Lower leg skin (tissue), 4 donors: ENCODE measurements around the gene PCGF1. TPM values are rescaled to one million over a fixed set of nuclear protein-coding genes. Genes with fewer than 3 reads are reported as not detected.
A peak's percentile ranks its signal among the peaks of the same experiment; 100 is the strongest.

Source experiments
- DNase-seq, 2 donors: peaks; one replicate each; pipeline ENCODE4 v3.0.0-alpha.2; 2019; ENCODE audit warnings: low spot score in 2 of 2
- H3K4me3 ChIP-seq: fragments of 200-600 bp; sonication (generic); 2 replicates; pipeline ENCODE4 v1.5.1; 2017; ENCODE audit warnings: mild to moderate bottlenecking, low read depth; ENCODE audit not compliant: poor library complexity, severe bottlenecking
- CTCF ChIP-seq, 3 donors: fragments of 450-650 bp; IDR thresholded peaks; one replicate each; pipeline ENCODE4 v1.5.1; 2016; ENCODE audit warnings: antibody characterized with exemption in 3 of 3, mild to moderate bottlenecking in 3 of 3, moderate library complexity in 2 of 3
- POLR2A ChIP-seq, 2 donors: fragments of 450-650 bp; IDR thresholded peaks; one replicate each; pipeline ENCODE4 v1.6.1; 2016 to 2017; ENCODE audit warnings: antibody characterized with exemption in 2 of 2, mild to moderate bottlenecking in 1 of 2, moderate library complexity in 1 of 2
- WGBS, 2 donors: methylation state at CpG; one replicate each; pipeline ENCODE4 v1.1.5; 2018; 5-methylcytosine and 5-hydroxymethylcytosine counted together
- intact Hi-C: fragments of 100-400 bp; cut with DNase I; formaldehyde crosslinking; loops from one replicate; pipeline ENCODE4 v1.15.0; 2023; ENCODE audit warnings: low total_unique reads
- total RNA-seq, 4 donors: library from RNA; depleted of rRNA; stranded (reverse); fragments of >200 nt; gene quantifications; one replicate each; pipeline ENCODE4 v1.1.0, GENCODE V29; 2016

Gene PCGF1
- total RNA-seq, 4 donors from 2014 or later, result 13.3 to 38.4 (median 24.1) TPM

DNA sequence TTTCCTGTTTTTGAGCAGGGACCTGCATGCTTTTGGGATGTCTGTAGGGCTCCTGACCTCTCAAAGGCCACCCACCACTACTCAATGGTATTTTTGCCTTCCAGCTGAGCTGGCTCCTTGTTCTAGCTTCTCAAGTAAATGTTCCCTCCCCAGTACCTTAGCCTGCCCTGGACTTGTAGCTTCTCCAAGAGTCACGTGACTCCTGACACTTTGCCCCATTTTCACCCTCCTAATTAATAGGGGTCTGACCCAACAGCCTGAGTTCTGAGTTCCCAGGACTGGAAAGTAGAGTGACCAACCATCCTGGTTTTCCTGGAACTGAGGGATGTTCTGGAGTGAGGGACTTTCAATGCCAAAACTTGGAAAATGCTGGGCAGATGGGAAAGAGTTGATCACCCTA, 12.1 kb downstream of the PCGF1 start:
- H3K4me3 ChIP-seq, result no peak overlapping the region
- no peak for TF ChIP-seq CTCF (IDR thresholded peaks at IDR 0.05)
- TF ChIP-seq POLR2A (IDR thresholded peaks at IDR 0.05), result no peak
- DNase-seq, result no peak
- 83 to 100% methylated on average over 1 of the region's 1 CpG for WGBS, 2 donors
- intact Hi-C loops, result no loop called here

DNA sequence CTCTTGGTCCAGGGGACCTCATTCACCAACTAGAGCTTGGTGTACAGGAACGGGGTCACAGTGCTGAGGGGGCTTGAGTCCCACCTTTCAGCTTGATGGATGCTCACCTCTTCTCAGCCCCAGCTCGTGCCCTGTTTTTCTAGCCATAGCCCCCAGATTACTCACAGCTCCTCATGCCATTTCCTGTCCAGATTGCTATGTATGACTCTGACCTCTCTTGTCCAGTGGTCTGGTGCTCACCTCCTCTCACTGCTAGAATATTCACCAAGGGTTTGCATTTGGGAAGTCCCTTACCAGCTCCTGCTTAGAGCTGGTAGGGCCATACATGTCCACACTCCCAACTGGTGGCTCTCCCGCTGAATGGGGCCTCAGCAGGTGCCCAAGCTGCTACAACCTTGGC, 13.9 kb downstream of the PCGF1 start:
- 90 to 95% methylated on average over 3 of the region's 3 CpGs for WGBS, 2 donors
- TF ChIP-seq POLR2A (IDR thresholded peaks at IDR 0.05), result no peak
- no peak for TF ChIP-seq CTCF (IDR thresholded peaks at IDR 0.05)
- intact Hi-C loops, result no loop called here

DNA sequence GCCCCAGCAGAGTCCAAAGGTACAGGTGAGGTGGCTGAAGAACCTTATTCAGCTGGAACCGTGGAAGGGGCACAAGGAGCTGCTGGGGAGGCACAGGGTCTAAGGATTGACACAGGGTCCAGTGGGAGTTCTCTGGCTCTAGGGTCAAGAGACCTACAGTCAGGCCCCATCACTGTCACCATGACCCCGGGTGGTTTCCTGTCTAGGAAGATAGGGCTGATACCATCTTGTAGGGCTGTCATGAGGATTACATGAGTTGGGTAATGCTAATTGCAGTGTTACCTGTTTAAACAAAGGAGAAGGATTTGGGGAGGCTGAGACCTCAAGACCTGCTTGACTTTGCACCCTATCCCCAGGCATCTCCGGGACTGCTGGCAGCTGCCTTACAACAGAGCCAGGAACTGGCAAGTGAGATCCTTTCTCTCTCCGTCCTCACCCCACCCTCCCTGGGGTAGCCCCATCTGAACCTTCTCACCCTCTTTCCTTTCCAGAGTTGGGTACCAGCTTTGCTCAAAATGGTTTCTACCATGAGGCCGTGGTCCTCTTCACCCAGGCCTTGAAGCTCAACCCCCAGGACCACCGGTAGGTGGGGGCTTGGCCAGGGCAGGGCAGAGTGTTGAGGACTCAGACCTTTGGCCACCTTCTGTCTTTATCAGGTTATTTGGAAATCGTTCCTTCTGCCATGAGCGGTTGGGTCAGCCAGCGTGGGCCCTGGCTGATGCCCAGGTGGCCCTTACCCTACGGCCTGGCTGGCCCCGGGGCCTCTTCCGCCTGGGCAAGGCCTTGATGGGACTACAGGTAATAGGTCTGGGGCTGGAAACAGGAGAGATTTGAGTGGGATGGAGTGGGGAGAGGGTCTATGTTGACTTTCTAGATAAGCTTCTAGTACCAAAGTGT, 15.6 kb downstream of the PCGF1 start:
- 93 to 95% methylated on average over 12 of the region's 12 CpGs for WGBS, 2 donors
- no peak for DNase-seq
- no peak overlapping the region for H3K4me3 ChIP-seq
- no peak for TF ChIP-seq POLR2A (IDR thresholded peaks at IDR 0.05)
- TF ChIP-seq CTCF (IDR thresholded peaks at IDR 0.05), result no peak
- intact Hi-C loops, result no loop called here

More for the DNA sequence above, 13.9 kb downstream of the PCGF1 start:
- DNase-seq, result no peak
- no peak overlapping the region for H3K4me3 ChIP-seq

DNA sequence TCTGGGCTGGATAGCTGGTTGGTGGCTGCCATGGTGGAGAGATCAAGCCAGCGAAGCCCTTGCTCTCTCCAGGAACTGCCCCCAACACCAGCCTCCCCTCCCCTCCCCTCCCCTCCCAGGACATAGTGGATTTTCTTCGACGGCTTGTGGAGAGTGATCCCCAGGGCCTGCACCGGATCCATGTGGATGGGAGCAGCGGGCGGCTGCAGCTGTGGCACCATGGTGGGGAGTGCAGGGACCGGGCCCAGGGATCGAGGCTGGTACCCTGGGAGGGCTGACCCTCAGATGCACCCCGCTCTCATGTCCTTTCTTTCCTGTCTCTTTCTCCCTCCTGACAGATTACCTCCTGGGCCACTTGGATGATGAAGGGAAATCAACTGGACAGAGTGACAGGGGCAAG, 17.6 kb downstream of the PCGF1 start:
- intact Hi-C loops, result no loop called here
- WGBS, 2 donors, result 95 to 96% methylated on average over 9 of the region's 9 CpGs
- DNase-seq, result no peak
- no peak for TF ChIP-seq CTCF (IDR thresholded peaks at IDR 0.05)
- no peak for TF ChIP-seq POLR2A (IDR thresholded peaks at IDR 0.05)
- no peak overlapping the region for H3K4me3 ChIP-seq

GRCh38 chr2:74488643-74489481, 18.6 kb downstream of the PCGF1 start:
- WGBS, 2 donors, result 90 to 92% methylated on average over 9 of the region's 9 CpGs
- no peak for DNase-seq
- TF ChIP-seq CTCF (IDR thresholded peaks at IDR 0.05) (peak in 1 of 3 donors; percentile 12), POLR2A (IDR thresholded peaks at IDR 0.05) (no peak)
- intact Hi-C loops, result no loop called here
- H3K4me3 ChIP-seq, result no peak overlapping the region
